HepG2 (cell line): Measurements from ENCODE around the gene FAM81B.

Source experiments
- ATF5 ChIP-seq: sonication (generic); formaldehyde crosslinking; IDR thresholded peaks from 2 replicates; pipeline ENCODE4 v1.4.0; 2020; ENCODE audit warnings: mild to moderate bottlenecking, low read depth, missing genetic modification reagents
- CTCF ChIP-seq: sonication (generic); formaldehyde crosslinking; IDR thresholded peaks from 2 replicates; pipeline ENCODE4 v1.5.0; 2020; ENCODE audit warnings: mild to moderate bottlenecking, missing genetic modification reagents, moderate library complexity
- GABPA ChIP-seq, 2 experiments: IDR thresholded peaks; 2 replicates each; pipeline ENCODE4 v1.6.1; 2011 to 2016; ENCODE audit warnings: low read depth in 2 of 2, low read length in 1 of 2, missing biosample characterization in 1 of 2, missing genetic modification characterization in 1 of 2
- MXD4 ChIP-seq: IDR thresholded peaks from 2 replicates; pipeline ENCODE4 v1.6.1; 2016; ENCODE audit warnings: mild to moderate bottlenecking, missing biosample characterization, missing genetic modification reagents
- NBN ChIP-seq: fragments of 450-650 bp; conservative IDR thresholded peaks from 2 replicates; pipeline ENCODE4 v1.6.1; 2017
- PCBP2 ChIP-seq: fragments of 200-400 bp; formaldehyde crosslinking; optimal IDR thresholded peaks from 2 replicates; pipeline ENCODE3; 2018; ENCODE audit warnings: low read length, low read depth; ENCODE audit not compliant: poor library complexity, severe bottlenecking
- POLR2AphosphoS5 ChIP-seq: IDR thresholded peaks from 2 replicates; pipeline ENCODE4 v1.6.1; 2012; ENCODE audit warnings: low read depth, low read length
- SNAI1 ChIP-seq: sonication (generic); formaldehyde crosslinking; IDR thresholded peaks from 2 replicates; pipeline ENCODE4 v1.5.0; 2020; ENCODE audit warnings: mild to moderate bottlenecking, missing genetic modification reagents, borderline replicate concordance
- ZNF639 ChIP-seq: conservative IDR thresholded peaks from 2 replicates; pipeline ENCODE4 v1.6.1; 2018; ENCODE audit warnings: missing genetic modification reagents
- TF ChIP-seq, protein P1 (sequence below): sonication (generic); formaldehyde crosslinking; IDR thresholded peaks from 2 replicates; pipeline ENCODE4 v1.8.0; 2022; ENCODE audit warnings: mild to moderate bottlenecking, missing genetic modification reagents
- TF ChIP-seq, protein P2 (sequence below): sonication (generic); formaldehyde crosslinking; IDR thresholded peaks from 2 replicates; pipeline ENCODE4 v1.5.1; 2020; ENCODE audit warnings: mild to moderate bottlenecking, missing genetic modification reagents

DNA sequence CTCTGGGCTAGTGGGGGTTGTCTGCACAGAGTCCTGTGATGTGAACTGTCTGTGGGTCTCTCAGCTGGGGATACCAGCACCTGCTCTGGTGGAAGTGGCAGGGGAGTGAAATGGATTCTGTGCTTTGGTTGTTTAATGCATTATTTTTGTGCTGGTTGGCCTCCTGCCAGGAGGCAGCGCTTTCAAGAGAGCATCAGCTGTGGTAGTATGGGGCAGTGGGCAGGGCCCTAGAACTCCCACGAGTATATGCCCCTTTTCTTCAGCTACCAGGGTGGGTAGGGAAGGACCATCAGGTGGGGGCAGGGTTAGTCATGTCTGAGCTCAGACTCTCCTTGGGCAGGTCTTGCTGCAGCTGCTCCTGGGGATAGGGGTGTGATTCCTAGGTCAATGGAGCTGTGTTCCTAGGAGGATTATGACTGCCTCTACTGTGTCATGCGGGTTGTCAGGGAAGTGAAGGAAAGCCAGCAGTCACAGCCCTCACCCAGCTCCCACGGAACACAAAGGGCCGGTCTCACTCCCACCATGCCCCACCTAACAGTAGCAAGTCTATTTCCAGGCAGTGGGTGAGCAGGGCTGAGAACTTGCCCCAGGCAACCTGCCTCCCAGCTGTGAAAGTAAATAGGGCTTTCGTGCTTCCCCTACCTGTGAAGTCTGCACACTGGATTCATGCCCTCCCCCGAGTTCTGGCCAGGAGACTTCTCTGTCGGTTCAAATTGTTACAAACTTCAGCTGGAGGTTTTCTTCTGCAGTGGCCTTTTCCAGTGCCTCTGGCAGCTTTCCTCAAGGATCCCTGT lies 25.7 kb upstream of the FAM81B start:
- TF ChIP-seq, protein P1, sequence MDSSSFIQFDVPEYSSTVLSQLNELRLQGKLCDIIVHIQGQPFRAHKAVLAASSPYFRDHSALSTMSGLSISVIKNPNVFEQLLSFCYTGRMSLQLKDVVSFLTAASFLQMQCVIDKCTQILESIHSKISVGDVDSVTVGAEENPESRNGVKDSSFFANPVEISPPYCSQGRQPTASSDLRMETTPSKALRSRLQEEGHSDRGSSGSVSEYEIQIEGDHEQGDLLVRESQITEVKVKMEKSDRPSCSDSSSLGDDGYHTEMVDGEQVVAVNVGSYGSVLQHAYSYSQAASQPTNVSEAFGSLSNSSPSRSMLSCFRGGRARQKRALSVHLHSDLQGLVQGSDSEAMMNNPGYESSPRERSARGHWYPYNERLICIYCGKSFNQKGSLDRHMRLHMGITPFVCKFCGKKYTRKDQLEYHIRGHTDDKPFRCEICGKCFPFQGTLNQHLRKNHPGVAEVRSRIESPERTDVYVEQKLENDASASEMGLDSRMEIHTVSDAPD (CRISPR knock-in tag), result no peak
- no peak for TF ChIP-seq ZNF639
- TF ChIP-seq CTCF (CRISPR knock-in tag), result no peak
- TF ChIP-seq ATF5, result no peak
- no peak for TF ChIP-seq NBN
- TF ChIP-seq, protein P2, sequence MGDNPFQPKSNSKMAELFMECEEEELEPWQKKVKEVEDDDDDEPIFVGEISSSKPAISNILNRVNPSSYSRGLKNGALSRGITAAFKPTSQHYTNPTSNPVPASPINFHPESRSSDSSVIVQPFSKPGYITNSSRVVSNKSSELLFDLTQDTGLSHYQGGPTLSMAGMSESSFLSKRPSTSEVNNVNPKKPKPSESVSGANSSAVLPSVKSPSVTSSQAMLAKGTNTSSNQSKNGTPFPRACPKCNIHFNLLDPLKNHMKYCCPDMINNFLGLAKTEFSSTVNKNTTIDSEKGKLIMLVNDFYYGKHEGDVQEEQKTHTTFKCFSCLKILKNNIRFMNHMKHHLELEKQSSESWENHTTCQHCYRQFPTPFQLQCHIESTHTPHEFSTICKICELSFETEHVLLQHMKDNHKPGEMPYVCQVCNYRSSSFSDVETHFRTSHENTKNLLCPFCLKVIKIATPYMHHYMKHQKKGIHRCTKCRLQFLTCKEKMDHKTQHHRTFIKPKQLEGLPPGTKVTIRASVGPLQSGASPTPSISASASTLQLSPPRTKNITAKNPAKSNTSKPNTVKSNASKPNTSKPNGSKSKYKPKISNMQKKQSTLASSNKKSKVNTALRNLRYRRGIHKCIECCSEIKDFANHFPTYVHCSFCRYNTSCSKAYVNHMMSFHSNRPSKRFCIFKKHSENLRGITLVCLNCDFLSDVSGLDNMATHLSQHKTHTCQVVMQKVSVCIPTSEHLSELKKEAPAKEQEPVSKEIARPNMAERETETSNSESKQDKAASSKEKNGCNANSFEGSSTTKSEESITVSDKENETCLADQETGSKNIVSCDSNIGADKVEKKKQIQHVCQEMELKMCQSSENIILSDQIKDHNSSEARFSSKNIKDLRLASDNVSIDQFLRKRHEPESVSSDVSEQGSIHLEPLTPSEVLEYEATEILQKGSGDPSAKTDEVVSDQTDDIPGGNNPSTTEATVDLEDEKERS, result no peak
- TF ChIP-seq SNAI1 (CRISPR knock-in tag), result no peak
- no peak for TF ChIP-seq GABPA (IDR thresholded peaks at IDR 0.05; ENCODE audit: low read depth, low read length)
- TF ChIP-seq GABPA (CRISPR knock-in tag; IDR thresholded peaks at IDR 0.05; ENCODE audit: low read depth), result no peak
- no peak for TF ChIP-seq PCBP2
- no peak for TF ChIP-seq MXD4 (CRISPR knock-in tag)
- no peak for TF ChIP-seq POLR2AphosphoS5
